ENCODE data around the gene NUP58.
"Not testable (repeated sequence)": the region's sequence is repeated elsewhere in the genome, so short reads cannot be mapped to it uniquely, and the experiment has no call there.

DNA sequence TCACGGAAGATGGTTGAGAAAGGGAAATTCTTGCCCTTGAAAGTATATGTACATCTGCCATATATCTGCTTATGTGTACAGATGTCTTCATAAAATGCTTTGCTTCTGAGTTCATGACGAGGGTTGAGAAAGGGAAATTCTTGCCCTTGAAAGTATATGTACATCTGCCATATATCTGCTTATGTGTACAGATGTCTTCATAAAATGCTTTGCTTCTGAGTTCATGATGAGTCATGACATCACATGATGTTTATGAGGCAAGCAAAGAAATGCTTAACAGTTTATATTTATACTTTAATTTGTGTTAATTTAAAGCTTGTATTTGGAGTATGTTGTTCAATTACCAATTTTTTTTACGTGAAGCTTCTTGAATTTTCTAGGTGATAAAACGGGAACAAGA, 17.5 kb downstream of the NUP58 start:
- TF ChIP-seq, protein P1, sequence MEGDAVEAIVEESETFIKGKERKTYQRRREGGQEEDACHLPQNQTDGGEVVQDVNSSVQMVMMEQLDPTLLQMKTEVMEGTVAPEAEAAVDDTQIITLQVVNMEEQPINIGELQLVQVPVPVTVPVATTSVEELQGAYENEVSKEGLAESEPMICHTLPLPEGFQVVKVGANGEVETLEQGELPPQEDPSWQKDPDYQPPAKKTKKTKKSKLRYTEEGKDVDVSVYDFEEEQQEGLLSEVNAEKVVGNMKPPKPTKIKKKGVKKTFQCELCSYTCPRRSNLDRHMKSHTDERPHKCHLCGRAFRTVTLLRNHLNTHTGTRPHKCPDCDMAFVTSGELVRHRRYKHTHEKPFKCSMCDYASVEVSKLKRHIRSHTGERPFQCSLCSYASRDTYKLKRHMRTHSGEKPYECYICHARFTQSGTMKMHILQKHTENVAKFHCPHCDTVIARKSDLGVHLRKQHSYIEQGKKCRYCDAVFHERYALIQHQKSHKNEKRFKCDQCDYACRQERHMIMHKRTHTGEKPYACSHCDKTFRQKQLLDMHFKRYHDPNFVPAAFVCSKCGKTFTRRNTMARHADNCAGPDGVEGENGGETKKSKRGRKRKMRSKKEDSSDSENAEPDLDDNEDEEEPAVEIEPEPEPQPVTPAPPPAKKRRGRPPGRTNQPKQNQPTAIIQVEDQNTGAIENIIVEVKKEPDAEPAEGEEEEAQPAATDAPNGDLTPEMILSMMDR (IDR thresholded peaks at IDR 0.05) = not testable (repeated sequence)
- not testable (repeated sequence) for TF ChIP-seq POLR2A, EP300 (IDR thresholded peaks at IDR 0.05)

Data from tibial nerve (tissue), 4 donors.